KOPT-K1 (cell line): Measurements from ENCODE around the gene MINDY3.

ENCODE experiments used
- H3K27ac ChIP-seq: fragments of 200-600 bp; sonication (generic); 2 replicates; pipeline ENCODE4 v1.5.1; 2016; ENCODE audit warnings: antibody characterized with exemption, mild to moderate bottlenecking, low read depth, low read length; ENCODE audit not compliant: poor library complexity, severe bottlenecking
- H3K36me3 ChIP-seq: fragments of 200-600 bp; sonication (generic); 2 replicates; pipeline ENCODE4 v1.5.1; 2017; ENCODE audit warnings: antibody characterized with exemption, mild to moderate bottlenecking, low read length, moderate library complexity; ENCODE audit not compliant: insufficient read depth
- H3K9me3 ChIP-seq: fragments of 200-600 bp; sonication (generic); 2 replicates; pipeline ENCODE4 v1.5.1; 2017; ENCODE audit warnings: antibody characterized with exemption, low read length, mild to moderate bottlenecking; ENCODE audit not compliant: insufficient read depth, poor library complexity, severe bottlenecking

Gene MINDY3

DNA sequence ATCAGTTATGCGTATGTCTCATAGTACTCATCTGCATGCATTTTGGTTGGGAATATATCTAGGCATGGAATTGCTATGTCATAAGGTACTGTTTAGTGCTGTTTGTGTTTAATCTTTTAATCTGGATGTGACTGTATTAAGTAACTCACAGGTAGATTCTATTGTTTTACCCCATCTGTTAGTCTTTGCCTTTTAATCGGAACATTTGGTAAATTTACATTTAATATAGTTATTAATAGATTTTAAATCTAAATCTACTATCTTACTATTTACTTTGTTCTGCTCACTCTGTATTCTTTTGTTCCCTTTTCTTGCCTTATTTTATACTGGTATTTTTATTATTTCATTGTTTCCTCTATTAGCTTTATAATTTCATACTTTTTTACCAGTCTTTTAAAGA, 130.0 kb downstream of the MINDY3 start:
- Histone ChIP-seq H3K36me3 (no peaks in the 10 kb centered on the region), H3K27ac (no peak overlapping the region), H3K9me3 (no peaks in the 10 kb centered on the region)

DNA sequence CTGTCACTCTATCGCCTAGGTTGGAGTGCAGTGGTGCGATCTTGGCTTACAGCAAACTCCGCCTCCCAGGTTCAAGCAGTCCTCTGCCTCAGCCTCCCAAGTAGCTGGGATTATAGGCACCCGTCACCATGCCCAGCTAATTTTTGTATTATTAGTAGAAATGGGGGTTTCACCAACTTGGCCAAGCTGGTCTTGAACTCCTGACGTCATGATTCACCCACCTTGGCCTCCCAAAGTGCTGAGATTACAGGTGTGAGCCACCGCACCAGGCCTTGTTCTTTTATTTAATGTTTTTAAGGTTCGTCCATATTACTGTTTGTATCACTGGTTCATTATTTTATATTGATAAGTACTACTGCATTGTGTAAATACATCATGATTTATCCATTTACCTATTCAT, 130.4 kb downstream of the MINDY3 start:
- H3K9me3 ChIP-seq, result no peaks in the 10 kb centered on the region
- no peaks in the 10 kb centered on the region for H3K36me3 ChIP-seq
- H3K27ac ChIP-seq, result no peak overlapping the region
